GM23248 (cell line): ENCODE measurements around the gene LIN28B.
A peak's percentile ranks its signal among the peaks of the same experiment; 100 is the strongest.

Source experiments
- EZH2 ChIP-seq: fragments of 200-600 bp; sonication (generic); IDR thresholded peaks from 2 replicates; pipeline ENCODE4 v1.6.1; 2018; ENCODE audit warnings: antibody characterized with exemption, mild to moderate bottlenecking; ENCODE audit not compliant: insufficient read depth, poor library complexity, severe bottlenecking
- EZH2phosphoT487 ChIP-seq: fragments of 200-600 bp; sonication (generic); IDR thresholded peaks from 2 replicates; pipeline ENCODE4 v1.6.1; 2018; ENCODE audit warnings: antibody characterized with exemption, moderate library complexity, mild to moderate bottlenecking, low read depth; ENCODE audit not compliant: insufficient read depth

DNA sequence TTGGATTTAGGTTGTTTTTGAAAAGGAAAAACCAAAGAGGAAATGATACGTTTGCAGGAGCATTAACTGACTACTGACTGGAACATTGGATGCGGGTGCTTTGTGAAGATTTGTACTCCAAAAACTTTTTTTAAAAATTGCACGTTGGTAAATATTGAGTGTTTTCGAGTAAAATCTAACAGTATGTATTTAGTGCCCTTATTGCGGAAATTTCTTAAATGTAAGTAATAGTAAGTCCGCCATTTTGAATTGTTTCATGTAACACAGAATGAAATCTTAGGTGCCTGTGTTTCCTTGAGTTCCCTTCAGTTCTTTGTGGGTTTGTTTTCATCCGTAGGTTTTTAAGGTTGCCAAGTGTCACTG lies 15.2 kb upstream of the LIN28B start:
- TF ChIP-seq EZH2 (peak; percentile 36), EZH2phosphoT487 (no peak)
